SK-N-SH (cell line): Measurements from ENCODE around the gene CD34. TPM values are rescaled to one million over a fixed set of nuclear protein-coding genes. Genes with fewer than 3 reads are reported as not detected.

Source experiments
- CTCF ChIA-PET: fragments of 300-600, 350-600 bp; formaldehyde crosslinking; extraction: SDS; loops from one replicate; lab custom pipeline; 2021; lab: Yijun Ruan, JAX
- POLR2A ChIA-PET: fragments of 350-600 bp; sonication (Branson Sonifier 250); formaldehyde crosslinking; extraction: SDS; loops from one replicate; lab custom pipeline; 2020; ENCODE audit warnings: antibody characterized with exemption, inconsistent platforms; lab: Yijun Ruan, JAX
- DNase-seq: peaks from one replicate; pipeline ENCODE4 v3.0.0; 2012
- H2AFZ ChIP-seq: fragments of 200-600 bp; sonication (generic); 2 replicates; pipeline ENCODE4 v1.8.1; 2016; ENCODE audit warnings: antibody characterized with exemption, mild to moderate bottlenecking, low read depth
- H3F3A ChIP-seq: fragments of 200-600 bp; sonication (generic); replicated peaks from 2 replicates; pipeline ENCODE3; 2016; ENCODE audit warnings: antibody characterized with exemption, mild to moderate bottlenecking; ENCODE audit not compliant: insufficient read depth
- H3K27ac ChIP-seq, 2 experiments: fragments of 200-500 bp in 1 of 2; fragments of 200-600 bp in 1 of 2; sonication (Bioruptor generic) in 1 of 2; sonication (generic), shearing (Covaris generic) in 1 of 2; 2 replicates each; pipeline versions ENCODE4 v1.5.1 to v1.6.1; 2014 to 2016; ENCODE audit warnings: low read depth in 2 of 2, inconsistent platforms in 1 of 2, low read length in 1 of 2, mild to moderate bottlenecking in 1 of 2, mixed read lengths in 1 of 2
- H3K27me3 ChIP-seq: fragments of 200-600 bp; sonication (generic), shearing (Covaris generic); 2 replicates; pipeline ENCODE4 v1.6.1; 2016; ENCODE audit warnings: mixed run types; ENCODE audit not compliant: insufficient read depth
- H3K36me3 ChIP-seq, 2 experiments: fragments of 200-500 bp in 1 of 2; fragments of 200-600 bp in 1 of 2; sonication (Bioruptor generic) in 1 of 2; sonication (generic) in 1 of 2; replicated peaks in 1 of 2; 2 replicates each; pipeline versions ENCODE3 to v1.5.1; 2014 to 2016; ENCODE audit warnings: low read length in 1 of 2, mild to moderate bottlenecking in 1 of 2; ENCODE audit not compliant: insufficient read depth in 2 of 2, control insufficient read depth in 1 of 2
- H3K4me1 ChIP-seq, 2 experiments: fragments of 200-500 bp in 1 of 2; fragments of 200-600 bp in 1 of 2; sonication (Bioruptor generic) in 1 of 2; sonication (generic), shearing (Covaris generic) in 1 of 2; 2 replicates each; pipeline versions ENCODE4 v1.5.1 to v1.6.1; 2014 to 2016; ENCODE audit warnings: low read depth in 1 of 2, low read length in 1 of 2, mixed run types in 1 of 2; ENCODE audit not compliant: insufficient read depth in 2 of 2, control insufficient read depth in 1 of 2
- H3K4me2 ChIP-seq: fragments of 200-600 bp; sonication (generic), shearing (Covaris generic); 2 replicates; pipeline ENCODE4 v1.6.1; 2017; ENCODE audit warnings: mixed run types
- H3K4me3 ChIP-seq, 2 experiments: fragments of 200-500 bp in 1 of 2; fragments of 200-600 bp in 1 of 2; sonication (Bioruptor generic) in 1 of 2; sonication (generic), shearing (Covaris generic) in 1 of 2; 2 replicates each; pipeline versions ENCODE4 v1.5.1 to v1.8.1; 2014 to 2016; ENCODE audit warnings: low read depth in 2 of 2, inconsistent platforms in 1 of 2, low read length in 1 of 2, mild to moderate bottlenecking in 1 of 2, mixed read lengths in 1 of 2, moderate library complexity in 1 of 2
- H3K79me2 ChIP-seq: fragments of 200-600 bp; sonication (generic); 2 replicates; pipeline ENCODE4 v1.8.1; 2017; ENCODE audit warnings: mild to moderate bottlenecking; ENCODE audit not compliant: insufficient read depth
- H3K9ac ChIP-seq: fragments of 200-600 bp; sonication (generic); 2 replicates; pipeline ENCODE4 v1.6.1; 2017; ENCODE audit warnings: mixed run types
- H3K9me2 ChIP-seq: fragments of 200-600 bp; sonication (generic); 2 replicates; pipeline ENCODE4 v1.6.1; 2017; ENCODE audit warnings: mixed run types
- H3K9me3 ChIP-seq: fragments of 200-600 bp; sonication (generic); 2 replicates; pipeline ENCODE4 v1.6.1; 2017; ENCODE audit warnings: mixed run types, mild to moderate bottlenecking, moderate library complexity
- H4K20me1 ChIP-seq: fragments of 200-600 bp; sonication (generic); 2 replicates; pipeline ENCODE4 v1.6.1; 2017; ENCODE audit warnings: mild to moderate bottlenecking, mixed run types; ENCODE audit not compliant: insufficient read depth
- CHD2 ChIP-seq: fragments of 150-350 bp; IDR thresholded peaks from 2 replicates; pipeline ENCODE4 v1.6.1; 2018; ENCODE audit warnings: low read length; ENCODE audit not compliant: partially characterized antibody
- ELF1 ChIP-seq: IDR thresholded peaks from 2 replicates; pipeline ENCODE4 v1.4.0; 2012
- EP300 ChIP-seq, 2 experiments: IDR thresholded peaks; 2 replicates each; pipeline versions ENCODE4 v1.4.0 to v1.6.1; 2012; ENCODE audit warnings: borderline replicate concordance in 1 of 2, low read depth in 1 of 2, low read length in 1 of 2
- FOXJ3 ChIP-seq: sonication (generic); formaldehyde crosslinking; IDR thresholded peaks from 2 replicates; pipeline ENCODE4 v1.5.1; 2020; ENCODE audit warnings: mild to moderate bottlenecking, missing genetic modification reagents
- FOXM1 ChIP-seq: IDR thresholded peaks from 2 replicates; pipeline ENCODE4 v1.4.0; 2012; ENCODE audit warnings: low read depth, mild to moderate bottlenecking
- IRF3 ChIP-seq: fragments of 150-350 bp; IDR thresholded peaks from 2 replicates; pipeline ENCODE4 v1.6.1; 2016; ENCODE audit warnings: mild to moderate bottlenecking, low read depth, low read length
- JUND ChIP-seq: IDR thresholded peaks from 2 replicates; pipeline ENCODE4 v1.4.0; 2012
- MAX ChIP-seq: IDR thresholded peaks from 2 replicates; pipeline ENCODE4 v1.4.0; 2012; ENCODE audit warnings: low read depth
- MXI1 ChIP-seq: IDR thresholded peaks from 2 replicates; pipeline ENCODE4 v1.6.1; 2012; ENCODE audit warnings: mild to moderate bottlenecking, low read depth, low read length, improper control_type of control experiment
- PBX3 ChIP-seq: IDR thresholded peaks from 2 replicates; pipeline ENCODE4; 2012
- POLR2AphosphoS5 ChIP-seq: IDR thresholded peaks from 2 replicates; pipeline ENCODE4 v1.6.1; 2012; ENCODE audit warnings: low read depth, low read length
- REST ChIP-seq: IDR thresholded peaks from 2 replicates; pipeline ENCODE4 v1.6.1; 2012; ENCODE audit warnings: mild to moderate bottlenecking, low read depth, low read length, moderate library complexity
- SMC3 ChIP-seq: IDR thresholded peaks from 2 replicates; pipeline ENCODE4 v1.6.1; 2012; ENCODE audit warnings: low read depth, low read length, improper control_type of control experiment
- TAF1 ChIP-seq: IDR thresholded peaks from 2 replicates; pipeline ENCODE4 v1.6.1; 2012; ENCODE audit warnings: low read depth, mild to moderate bottlenecking, low read length, moderate library complexity, borderline replicate concordance
- USF1 ChIP-seq: IDR thresholded peaks from 2 replicates; pipeline ENCODE4 v1.4.0; 2012; ENCODE audit warnings: low read depth, borderline replicate concordance
- USF2 ChIP-seq: fragments of 150-350 bp; IDR thresholded peaks from 2 replicates; pipeline ENCODE4 v1.6.1; 2017; ENCODE audit warnings: antibody characterized with exemption, low read length, low read depth, borderline replicate concordance
- WGBS: methylation state at CpG from one replicate; pipeline ENCODE4 v1.1.6; 2017; ENCODE audit warnings: low lambda C conversion rate; 5-methylcytosine and 5-hydroxymethylcytosine counted together
- polyA plus RNA-seq, 3 experiments: library from polyadenylated mRNA; depleted of rRNA; stranded (reverse); fragments of >200 nt; gene quantifications; 2 replicates each; pipeline ENCODE4 v1.2.3, GENCODE V29; 2012

CD34 gene
- polyA plus RNA-seq, 1 of the 3 experiments (the other 2 are of a cell fraction): 0.59 TPM

- H3K4me1 ChIP-seq: peaks cover 0 to 11% of the 10 kb centered on the region in 2 experiments; a peak in 1 of 4 replicates
- ChIA-PET POLR2A (no interaction called here), CTCF (interaction anchor here (0.9 to 4.5 kb wide), 3 partner anchors 26 to 40 kb away, joined by 3 to 18 read pairs (median 5); no protein-coding TSS in a partner anchor)
- no peaks in the 10 kb centered on the region for H3K36me3 ChIP-seq
- H3K9ac ChIP-seq: no peak overlapping the region
- H3K9me2 ChIP-seq: no peaks in the 10 kb centered on the region
- no peak for DNase-seq
- no peaks in the 10 kb centered on the region for H4K20me1 ChIP-seq
- H3F3A ChIP-seq: no peaks in the 10 kb centered on the region
- H3K9me3 ChIP-seq: no peaks in the 10 kb centered on the region
- no peak for TF ChIP-seq USF1
- no peak for TF ChIP-seq CHD2
- no peak for TF ChIP-seq USF2
- no peak for TF ChIP-seq FOXJ3 (CRISPR knock-in tag)
- no peak for TF ChIP-seq MAX
- no peak for TF ChIP-seq IRF3
- no peak for TF ChIP-seq REST
- TF ChIP-seq MXI1: no peak
- no peak for TF ChIP-seq ELF1
- no peak for TF ChIP-seq FOXM1
- TF ChIP-seq PBX3: no peak
- TF ChIP-seq EP300 (IDR thresholded peaks at IDR 0.05; ENCODE audit: borderline replicate concordance in 1 of 2, low read depth in 1 of 2, low read length in 1 of 2): no peak
- TF ChIP-seq JUND: no peak
- no peak for TF ChIP-seq POLR2AphosphoS5
- TF ChIP-seq SMC3: no peak
- TF ChIP-seq TAF1: no peak
- H3K79me2 ChIP-seq: no peaks in the 10 kb centered on the region
- no peak overlapping the region for H3K4me3 ChIP-seq
- no peak overlapping the region for H3K4me2 ChIP-seq
- no peak overlapping the region for H2AFZ ChIP-seq
- peaks cover 12% of the 10 kb centered on the region for H3K27me3 ChIP-seq
- 64% methylated on average over 5 of the region's 5 CpGs for WGBS
- H3K27ac ChIP-seq: no peak overlapping the region
Measured at GRCh38 chr1:207923121-207923520, 12.2 kb upstream of the CD34 start.
